Measurements from ENCODE around the gene MOK. TPM values are rescaled to one million over a fixed set of nuclear protein-coding genes. Genes with fewer than 3 reads are reported as not detected.
A peak's percentile ranks its signal among the peaks of the same experiment; 100 is the strongest.

Gene MOK
- total and polyA plus RNA-seq, 2 donors (not counting 1 experiment from before 2014, with no cell fraction given) = 4.3 to 4.7 TPM

DNA sequence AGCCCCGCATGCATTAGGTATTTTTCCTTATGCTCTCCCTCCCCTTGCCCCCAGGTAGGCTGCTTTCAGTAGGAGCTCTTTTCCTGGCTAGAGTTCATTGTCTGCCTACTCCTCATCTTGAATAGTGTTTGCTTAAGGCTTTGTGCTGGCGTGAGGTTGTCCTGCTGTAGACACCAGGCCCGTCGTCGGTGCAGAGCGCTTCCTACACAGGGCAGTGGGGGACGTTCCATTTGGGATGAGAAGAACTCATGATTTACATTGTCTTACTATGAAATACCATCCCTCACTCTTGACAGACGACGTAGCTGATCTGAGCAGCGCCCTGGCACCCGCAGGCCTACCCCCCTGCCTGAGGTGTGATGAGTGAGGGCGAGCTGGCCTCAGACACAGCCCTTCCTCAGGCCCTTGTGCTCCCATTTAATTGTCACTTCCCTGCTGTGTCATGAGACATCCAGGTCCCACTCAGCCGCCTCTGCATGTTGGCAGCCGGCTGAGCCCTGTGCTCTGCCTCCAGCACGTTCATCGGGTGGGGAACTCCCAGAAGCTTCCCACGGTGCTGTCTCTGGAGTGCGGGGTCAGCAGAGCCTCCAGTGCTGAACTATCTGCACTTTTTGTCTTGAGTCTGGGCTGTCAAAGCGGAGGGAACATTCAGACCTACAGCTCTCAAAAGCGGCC is 89.3 kb downstream of the MOK start:
- Histone ChIP-seq H3K27me3 (ENCODE audit: control insufficient read depth, insufficient read depth, low read length) (no peaks in the 10 kb centered on the region), H3K9ac (ENCODE audit: insufficient read depth, low read length) (no peak overlapping the region), H3K4me1 (ENCODE audit: control insufficient read depth, extremely low read depth, insufficient read depth, low read length) (peaks cover 3% of the 10 kb centered on the region), H3K4me2 (ENCODE audit: extremely low read depth, insufficient read depth, low read length) (peak overlapping the region; percentile 2), H3K36me3 (ENCODE audit: control insufficient read depth, insufficient read depth, low read length) (no peaks in the 10 kb centered on the region), H3K79me2 (ENCODE audit: control insufficient read depth, insufficient read depth, low read length) (peaks cover 5% of the 10 kb centered on the region), H3K4me3 (replicated peaks in 1 of 4; ENCODE audit: control extremely low read depth in 1 of 4, insufficient read depth in 1 of 4, low read depth in 3 of 4, low read length in 4 of 4) (no peak overlapping the region), H2AFZ (ENCODE audit: low read length) (no peak overlapping the region), H3K9me3 (ENCODE audit: control insufficient read depth, insufficient read depth, low read depth, low read length) (no peaks in the 10 kb centered on the region), H4K20me1 (ENCODE audit: control insufficient read depth, extremely low read depth, insufficient read depth, low read length) (no peaks in the 10 kb centered on the region), H3K27ac (ENCODE audit: insufficient read depth, low read length) (no peak overlapping the region)
- TF ChIP-seq, protein P1, sequence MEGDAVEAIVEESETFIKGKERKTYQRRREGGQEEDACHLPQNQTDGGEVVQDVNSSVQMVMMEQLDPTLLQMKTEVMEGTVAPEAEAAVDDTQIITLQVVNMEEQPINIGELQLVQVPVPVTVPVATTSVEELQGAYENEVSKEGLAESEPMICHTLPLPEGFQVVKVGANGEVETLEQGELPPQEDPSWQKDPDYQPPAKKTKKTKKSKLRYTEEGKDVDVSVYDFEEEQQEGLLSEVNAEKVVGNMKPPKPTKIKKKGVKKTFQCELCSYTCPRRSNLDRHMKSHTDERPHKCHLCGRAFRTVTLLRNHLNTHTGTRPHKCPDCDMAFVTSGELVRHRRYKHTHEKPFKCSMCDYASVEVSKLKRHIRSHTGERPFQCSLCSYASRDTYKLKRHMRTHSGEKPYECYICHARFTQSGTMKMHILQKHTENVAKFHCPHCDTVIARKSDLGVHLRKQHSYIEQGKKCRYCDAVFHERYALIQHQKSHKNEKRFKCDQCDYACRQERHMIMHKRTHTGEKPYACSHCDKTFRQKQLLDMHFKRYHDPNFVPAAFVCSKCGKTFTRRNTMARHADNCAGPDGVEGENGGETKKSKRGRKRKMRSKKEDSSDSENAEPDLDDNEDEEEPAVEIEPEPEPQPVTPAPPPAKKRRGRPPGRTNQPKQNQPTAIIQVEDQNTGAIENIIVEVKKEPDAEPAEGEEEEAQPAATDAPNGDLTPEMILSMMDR (conservative IDR thresholded peaks at IDR 0.05 in 1 of 2, IDR thresholded peaks at IDR 0.05 in 1 of 2; ENCODE audit: low read depth in 1 of 2, low read length in 2 of 2) = no peak
- TF ChIP-seq EZH2 (IDR thresholded peaks at IDR 0.05; ENCODE audit: low read length, missing control alignments) = no peak
- DNase-seq (ENCODE audit: low read depth in 2 of 2) = peak in 1 of 2 donors; percentile 31

DNA sequence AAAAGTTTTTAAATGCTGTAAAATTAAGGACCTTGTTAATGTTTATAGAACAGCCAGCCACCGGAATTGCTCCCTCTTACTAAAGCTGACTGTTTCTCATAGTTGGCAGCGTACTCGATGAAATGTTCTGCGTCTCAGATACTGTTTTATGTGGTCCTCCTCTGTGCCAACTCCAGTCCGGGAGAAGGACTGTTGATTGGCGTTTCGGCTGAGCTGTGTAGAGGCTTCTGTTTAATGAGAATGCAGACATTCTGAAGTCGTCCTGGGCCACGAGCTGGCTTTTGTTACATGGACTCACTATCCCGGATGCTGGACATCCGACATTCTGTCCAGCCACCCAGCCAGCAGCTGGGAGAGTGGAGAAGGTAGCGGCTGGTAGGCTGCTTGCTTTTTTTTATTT is 89.9 kb downstream of the MOK start:
- Histone ChIP-seq H2AFZ (ENCODE audit: low read length) (no peak overlapping the region), H3K9ac (ENCODE audit: insufficient read depth, low read length) (no peak overlapping the region), H3K9me3 (ENCODE audit: control insufficient read depth, insufficient read depth, low read depth, low read length) (no peaks in the 10 kb centered on the region), H3K4me3 (replicated peaks in 1 of 4; ENCODE audit: control extremely low read depth in 1 of 4, insufficient read depth in 1 of 4, low read depth in 3 of 4, low read length in 4 of 4) (no peak overlapping the region), H3K79me2 (ENCODE audit: control insufficient read depth, insufficient read depth, low read length) (peaks cover 5% of the 10 kb centered on the region), H3K27ac (ENCODE audit: insufficient read depth, low read length) (no peak overlapping the region), H3K27me3 (ENCODE audit: control insufficient read depth, insufficient read depth, low read length) (no peaks in the 10 kb centered on the region), H3K4me2 (ENCODE audit: extremely low read depth, insufficient read depth, low read length) (peak overlapping the region; percentile 32), H4K20me1 (ENCODE audit: control insufficient read depth, extremely low read depth, insufficient read depth, low read length) (no peaks in the 10 kb centered on the region), H3K4me1 (ENCODE audit: control insufficient read depth, extremely low read depth, insufficient read depth, low read length) (peaks cover 3% of the 10 kb centered on the region), H3K36me3 (ENCODE audit: control insufficient read depth, insufficient read depth, low read length) (no peaks in the 10 kb centered on the region)
- peak; percentile 83 to 88 for DNase-seq (ENCODE audit: low read depth in 2 of 2)
- TF ChIP-seq EZH2 (IDR thresholded peaks at IDR 0.05; ENCODE audit: low read length, missing control alignments) = no peak
- TF ChIP-seq, protein P1 (conservative IDR thresholded peaks at IDR 0.05 in 1 of 2, IDR thresholded peaks at IDR 0.05 in 1 of 2; ENCODE audit: low read depth in 1 of 2, low read length in 2 of 2) = no peak

DNA sequence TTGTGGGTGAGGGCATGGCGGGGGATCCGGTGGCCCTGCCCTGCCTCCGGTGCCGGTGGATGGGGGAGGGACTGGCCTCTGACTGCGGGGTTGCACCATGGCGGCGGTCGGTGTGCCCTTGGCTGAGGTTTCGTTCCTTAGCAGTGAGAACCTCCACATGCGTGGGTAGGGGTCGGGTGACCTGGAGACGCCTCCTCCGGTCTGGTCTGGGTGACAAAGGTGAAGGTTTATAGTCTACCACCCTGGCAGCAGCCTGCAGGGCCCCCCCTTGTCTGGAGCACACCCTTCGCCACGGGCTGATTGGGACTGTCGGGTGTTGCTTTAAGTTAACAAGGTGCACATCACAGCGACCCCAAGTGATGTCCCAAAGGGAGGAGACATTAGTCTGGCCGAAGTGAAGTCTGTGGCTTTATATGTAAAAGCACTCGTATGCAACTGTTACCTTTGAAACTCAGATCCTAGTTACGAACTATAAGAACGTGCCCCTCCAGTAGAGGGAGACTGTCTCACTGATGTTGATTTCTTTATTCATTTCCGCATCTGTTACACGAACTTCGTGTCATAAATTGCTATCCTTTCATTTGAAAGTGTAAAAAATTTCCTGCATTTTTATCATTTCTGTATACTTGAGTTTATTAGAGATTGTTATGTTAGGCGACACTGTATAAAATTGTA is 90.8 kb downstream of the MOK start:
- Histone ChIP-seq H3K36me3 (ENCODE audit: control insufficient read depth, insufficient read depth, low read length) (peaks cover 2% of the 10 kb centered on the region), H3K27me3 (ENCODE audit: control insufficient read depth, insufficient read depth, low read length) (no peaks in the 10 kb centered on the region), H3K4me3 (replicated peaks in 1 of 4; ENCODE audit: control extremely low read depth in 1 of 4, insufficient read depth in 1 of 4, low read depth in 3 of 4, low read length in 4 of 4) (no peak overlapping the region), H3K27ac (ENCODE audit: insufficient read depth, low read length) (no peak overlapping the region), H3K79me2 (ENCODE audit: control insufficient read depth, insufficient read depth, low read length) (peaks cover 5% of the 10 kb centered on the region), H2AFZ (ENCODE audit: low read length) (no peak overlapping the region), H4K20me1 (ENCODE audit: control insufficient read depth, extremely low read depth, insufficient read depth, low read length) (no peaks in the 10 kb centered on the region), H3K9me3 (ENCODE audit: control insufficient read depth, insufficient read depth, low read depth, low read length) (no peaks in the 10 kb centered on the region), H3K4me2 (ENCODE audit: extremely low read depth, insufficient read depth, low read length) (no peak overlapping the region), H3K9ac (ENCODE audit: insufficient read depth, low read length) (no peak overlapping the region), H3K4me1 (ENCODE audit: control insufficient read depth, extremely low read depth, insufficient read depth, low read length) (peaks cover 3% of the 10 kb centered on the region)
- no peak for DNase-seq (ENCODE audit: low read depth in 2 of 2)
- no peak for TF ChIP-seq EZH2 (IDR thresholded peaks at IDR 0.05; ENCODE audit: low read length, missing control alignments)
- TF ChIP-seq, protein P1 (conservative IDR thresholded peaks at IDR 0.05 in 1 of 2, IDR thresholded peaks at IDR 0.05 in 1 of 2; ENCODE audit: low read depth in 1 of 2, low read length in 2 of 2) = peak in 1 of 2 donors; percentile 12
